ENCODE results near the gene GPX1.
"Not testable (repeated sequence)": the region's sequence is repeated elsewhere in the genome, so short reads cannot be mapped to it uniquely, and the experiment has no call there.

The GPX1 gene

GRCh38 chr3:49358217-49358883, at the start of gene GPX1:
GPX1 (minus strand) TSS chr3:49358353; CDS start chr3:49358278, 75 bp downstream.
- DNase-seq (ENCODE audit: low read depth), result peak; percentile 61

- DNase-seq (ENCODE audit: low read depth), result no peak
Measured at GRCh38 chr3:49406571-49407565, 48.7 kb upstream of the GPX1 start.

GRCh38 chr3:49405570-49405969, 47.4 kb upstream of the GPX1 start:
- DNase-seq (ENCODE audit: low read depth), result not testable (repeated sequence)

- no peak for DNase-seq (ENCODE audit: low read depth)
Measured at GRCh38 chr3:49403891-49404290, 45.7 kb upstream of the GPX1 start.

GRCh38 chr3:49401766-49402165, 43.6 kb upstream of the GPX1 start:
- DNase-seq (ENCODE audit: low read depth), result no peak

- no peak for DNase-seq (ENCODE audit: low read depth)
Measured at GRCh38 chr3:49399461-49399860, 41.3 kb upstream of the GPX1 start.

- DNase-seq (ENCODE audit: low read depth), result no peak
Measured at GRCh38 chr3:49397470-49397869, 39.3 kb upstream of the GPX1 start.

GRCh38 chr3:49391310-49391709, 33.2 kb upstream of the GPX1 start:
- DNase-seq (ENCODE audit: low read depth), result not testable (repeated sequence)

GRCh38 chr3:49389297-49389696, 31.1 kb upstream of the GPX1 start:
- no peak for DNase-seq (ENCODE audit: low read depth)

- no peak for DNase-seq (ENCODE audit: low read depth)
Measured at GRCh38 chr3:49388289-49388820, 30.2 kb upstream of the GPX1 start.

- no peak for DNase-seq (ENCODE audit: low read depth)
Measured at GRCh38 chr3:49387721-49388120, 29.6 kb upstream of the GPX1 start.

- no peak for DNase-seq (ENCODE audit: low read depth)
Measured at GRCh38 chr3:49386056-49386756, 28.1 kb upstream of the GPX1 start.

GRCh38 chr3:49385617-49386016, 27.5 kb upstream of the GPX1 start:
- DNase-seq (ENCODE audit: low read depth), result no peak

GRCh38 chr3:49383387-49383786, 25.2 kb upstream of the GPX1 start:
- no peak for DNase-seq (ENCODE audit: low read depth)

GRCh38 chr3:49378249-49378895, 20.2 kb upstream of the GPX1 start:
- DNase-seq (ENCODE audit: low read depth), result no peak

GRCh38 chr3:49377483-49377882, 19.3 kb upstream of the GPX1 start:
- DNase-seq (ENCODE audit: low read depth), result peak; percentile 25

- DNase-seq (ENCODE audit: low read depth), result no peak
Measured at GRCh38 chr3:49371946-49372345, 13.8 kb upstream of the GPX1 start.

- DNase-seq (ENCODE audit: low read depth), result no peak
Measured at GRCh38 chr3:49370585-49371290, 12.6 kb upstream of the GPX1 start.

GRCh38 chr3:49362561-49362960, 4.4 kb upstream of the GPX1 start:
- DNase-seq (ENCODE audit: low read depth), result no peak

GRCh38 chr3:49359623-49360022, 1.5 kb upstream of the GPX1 start:
- DNase-seq (ENCODE audit: low read depth), result no peak

- DNase-seq (ENCODE audit: low read depth), result no peak
Measured at GRCh38 chr3:49358884-49359225, 702 bp upstream of the GPX1 start.
